Endothelial cell of umbilical vein (primary cell): ENCODE results near the gene GRID2. TPM values are rescaled to one million over a fixed set of nuclear protein-coding genes. Genes with fewer than 3 reads are reported as not detected.

ENCODE experiments used
- BruUV-seq: library from RNA; stranded (reverse); fragments of 400-500 nt; replicated peaks from 2 replicates; lab custom pipeline; 2021; lab: Mats Ljungman, UMichigan
- CTCF ChIA-PET: fragments of 300-600, 350-600 bp; sonication (Branson Sonifier 250); formaldehyde crosslinking; loops from one replicate; lab custom pipeline; 2021; ENCODE audit warnings: antibody characterized with exemption, inconsistent platforms; lab: Charles Lee
- POLR2A ChIA-PET: fragments of 300-600, 350-600 bp; sonication (Branson Sonifier 250); formaldehyde crosslinking; loops from one replicate; lab custom pipeline; 2021; ENCODE audit warnings: antibody characterized with exemption, inconsistent platforms; lab: Charles Lee
- DNase-seq: peaks from one replicate; pipeline ENCODE4 v3.0.0-alpha.2; 2011; ENCODE audit warnings: low read depth, low spot score
- FAIRE-seq: peaks from 2 replicates; lab custom pipeline; 2011; peaks lifted over from hg19 to GRCh38; lab: Jason Lieb, UNC
- H2AFZ ChIP-seq: 2 replicates; pipeline ENCODE4 v1.6.0; 2012; ENCODE audit warnings: low read depth, low read length, control low read depth, inconsistent platforms
- H3K27ac ChIP-seq: 2 replicates; pipeline ENCODE4 v1.5.1; 2011; ENCODE audit warnings: low read depth, mild to moderate bottlenecking, control low read depth, low read length, moderate library complexity; ENCODE audit not compliant: insufficient read depth
- H3K27me3 ChIP-seq, 2 experiments: 2 replicates each; pipeline versions ENCODE4 v1.6.0 to v1.6.1; 2011; ENCODE audit warnings: low read length in 2 of 2, mixed read lengths in 1 of 2; ENCODE audit not compliant: control insufficient read depth in 2 of 2, insufficient read depth in 2 of 2
- H3K36me3 ChIP-seq, 2 experiments: 2 replicates in 1 of 2; 3 replicates in 1 of 2; pipeline ENCODE4 v1.5.1; 2011; ENCODE audit warnings: low read length in 2 of 2, mild to moderate bottlenecking in 1 of 2, moderate library complexity in 1 of 2; ENCODE audit not compliant: control insufficient read depth in 2 of 2, insufficient read depth in 2 of 2; ENCODE audit errors: extremely low read depth in 1 of 2
- H3K4me1 ChIP-seq: 3 replicates; pipeline ENCODE4 v1.5.1; 2011; ENCODE audit warnings: mild to moderate bottlenecking, low read length; ENCODE audit not compliant: control insufficient read depth, insufficient read depth; ENCODE audit errors: extremely low read depth
- H3K4me2 ChIP-seq: 2 replicates; pipeline ENCODE4 v1.6.1; 2011; ENCODE audit warnings: low read length, control low read depth, mixed read lengths; ENCODE audit not compliant: insufficient read depth
- H3K4me3 ChIP-seq, 3 experiments: fragments of 200-600 bp in 1 of 3; sonication (generic), shearing (Covaris generic) in 1 of 3; replicated peaks in 1 of 3; 2 replicates each; pipeline ENCODE4 v1.5.1; 2011 to 2016; ENCODE audit warnings: control low read depth in 3 of 3, low read length in 3 of 3, mild to moderate bottlenecking in 2 of 3, inconsistent platforms in 1 of 3, low read depth in 1 of 3, moderate library complexity in 1 of 3; ENCODE audit not compliant: insufficient read depth in 1 of 3
- H3K79me2 ChIP-seq: 2 replicates; pipeline ENCODE4 v1.6.0; 2012; ENCODE audit warnings: low read length, inconsistent platforms; ENCODE audit not compliant: control insufficient read depth, insufficient read depth
- H3K9ac ChIP-seq: replicated peaks from 2 replicates; pipeline ENCODE3; 2011; ENCODE audit warnings: low read length, control low read depth; ENCODE audit not compliant: insufficient read depth; ENCODE audit errors: extremely low read depth
- H3K9me1 ChIP-seq: replicated peaks from 3 replicates; pipeline ENCODE4 v1.6.0; 2011; ENCODE audit warnings: mild to moderate bottlenecking, low read length; ENCODE audit not compliant: control insufficient read depth, insufficient read depth; ENCODE audit errors: extremely low read depth
- H3K9me3 ChIP-seq: replicated peaks from 2 replicates; pipeline ENCODE4 v1.5.1; 2012; ENCODE audit warnings: low read length, inconsistent platforms; ENCODE audit not compliant: control insufficient read depth, insufficient read depth
- H4K20me1 ChIP-seq: replicated peaks from 2 replicates; pipeline ENCODE3; 2011; ENCODE audit warnings: mild to moderate bottlenecking, low read length; ENCODE audit not compliant: control insufficient read depth, insufficient read depth; ENCODE audit errors: extremely low read depth
- EZH2 ChIP-seq: IDR thresholded peaks from 2 replicates; pipeline ENCODE4 v1.6.1; 2012; ENCODE audit warnings: borderline replicate concordance, low read depth, mild to moderate bottlenecking, moderate library complexity, low read length, inconsistent platforms; ENCODE audit not compliant: severe bottlenecking
- FOS ChIP-seq: IDR thresholded peaks from 2 replicates; pipeline ENCODE4 v1.6.1; 2011; ENCODE audit warnings: mild to moderate bottlenecking, low read length, moderate library complexity, borderline replicate concordance; ENCODE audit not compliant: insufficient read depth
- GATA2 ChIP-seq: IDR thresholded peaks from 2 replicates; pipeline ENCODE4 v1.7.0; 2011; ENCODE audit warnings: low read depth, mild to moderate bottlenecking, moderate library complexity, mixed read lengths, low read length; ENCODE audit not compliant: insufficient read length, insufficient read depth
- JUN ChIP-seq: IDR thresholded peaks from 2 replicates; pipeline ENCODE4 v1.6.1; 2011; ENCODE audit warnings: borderline replicate concordance, low read depth; ENCODE audit not compliant: insufficient read length, insufficient read depth
- MAX ChIP-seq: IDR thresholded peaks from 2 replicates; pipeline ENCODE4 v1.6.1; 2011; ENCODE audit not compliant: insufficient read depth, insufficient read length
- MYC ChIP-seq: IDR thresholded peaks from one replicate; pipeline ENCODE4 v1.6.1; 2011; ENCODE audit warnings: mild to moderate bottlenecking, low read depth, low read length
- POLR2A ChIP-seq: IDR thresholded peaks from 2 replicates; pipeline ENCODE4 v1.6.1; 2012; ENCODE audit warnings: low read depth, mild to moderate bottlenecking, control low read depth, low read length
- POLR2AphosphoS5 ChIP-seq: IDR thresholded peaks from 2 replicates; pipeline ENCODE4 v1.6.1; 2012; ENCODE audit warnings: low read depth, mild to moderate bottlenecking, control low read depth, low read length, moderate library complexity; ENCODE audit not compliant: insufficient read depth
- dilution Hi-C: fragments of 300-500 bp; cut with MboI; formaldehyde crosslinking; loops from one replicate; pipeline ENCODE4 v1.15.0; 2019; ENCODE audit warnings: low sequenced_read_pairs; ENCODE audit not compliant: extremely low pct_ligation_motif_present
- intact Hi-C: fragments of 100-400 bp; cut with micrococcal nuclease; formaldehyde crosslinking; loops from one replicate; pipeline ENCODE4 v1.10.0; 2022
- polyA plus RNA-seq, 4 experiments: library from polyadenylated mRNA; depleted of rRNA in 3 of 4; stranded (reverse) in 3 of 4; unstranded in 1 of 4; fragments of >200 nt; gene quantifications; 2 replicates each; pipeline versions ENCODE4 v1.2.1 to v1.2.3, GENCODE V29; 2011 to 2012; ENCODE audit warnings: missing spikeins in 1 of 4
- total RNA-seq: library from RNA; stranded (reverse); gene quantifications from 2 replicates; pipeline ENCODE4 v1.2.3, GENCODE V29; 2021
- TF ChIP-seq, protein P1 (sequence below), 2 donors: IDR thresholded peaks; 1 replicate in 1 of 2; 2 replicates in 1 of 2; pipeline ENCODE4 v1.5.1; 2011; ENCODE audit warnings: low read length in 2 of 2, mild to moderate bottlenecking in 2 of 2, moderate library complexity in 2 of 2, control low read depth in 1 of 2, inconsistent platforms in 1 of 2, low read depth in 1 of 2; ENCODE audit not compliant: insufficient read depth in 1 of 2; ENCODE audit errors: extremely low read depth in 1 of 2

GRID2 gene
- total and polyA plus RNA-seq, 2 donors (not counting 3 experiments of a cell fraction or from before 2014, with no cell fraction given), result not detected

DNA sequence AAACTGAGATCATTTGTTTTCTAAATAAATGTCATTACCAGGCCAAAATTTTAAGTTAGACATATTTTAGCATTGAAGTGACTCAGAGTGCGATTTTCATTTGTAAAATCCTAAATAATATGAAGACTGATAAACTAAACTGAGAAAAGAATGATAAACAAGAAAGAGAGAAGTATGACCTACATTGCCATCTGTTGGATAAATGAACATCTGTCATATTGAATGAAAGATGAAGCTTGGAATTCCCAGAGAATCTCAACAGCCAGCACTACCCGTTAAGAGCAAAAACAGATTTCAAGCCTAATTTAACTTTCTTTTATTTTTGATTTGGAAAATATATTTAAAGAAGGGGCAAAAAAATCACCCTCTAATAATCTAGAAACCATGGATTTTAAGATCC, 933.8 kb downstream of the GRID2 start:
- no peaks in the 10 kb centered on the region for H3K9me3 ChIP-seq
- BruUV-seq, result no TSS peak
- no peaks in the 10 kb centered on the region for H3K79me2 ChIP-seq
- CTCF ChIA-PET, result interaction anchor here (1.1 to 1.4 kb wide), 2 partner anchors 14 to 38 kb away, joined by 3 to 4 read pairs; no protein-coding TSS in a partner anchor
- no peak overlapping the region for H3K4me2 ChIP-seq
- H3K36me3 ChIP-seq, result no peaks in the 10 kb centered on the region
- intact Hi-C loops, result no loop called here
- POLR2A ChIA-PET, result no interaction called here
- no peak overlapping the region for H3K9ac ChIP-seq
- no peaks in the 10 kb centered on the region for H3K4me1 ChIP-seq
- no peaks in the 10 kb centered on the region for H3K9me1 ChIP-seq
- H3K27ac ChIP-seq, result no peak overlapping the region
- H3K27me3 ChIP-seq, result no peaks in the 10 kb centered on the region
- DNase-seq (no peak), FAIRE-seq (no peak)
- dilution Hi-C loops, result no loop called here
- H3K4me3 ChIP-seq, result no peak overlapping the region
- TF ChIP-seq, protein P1, sequence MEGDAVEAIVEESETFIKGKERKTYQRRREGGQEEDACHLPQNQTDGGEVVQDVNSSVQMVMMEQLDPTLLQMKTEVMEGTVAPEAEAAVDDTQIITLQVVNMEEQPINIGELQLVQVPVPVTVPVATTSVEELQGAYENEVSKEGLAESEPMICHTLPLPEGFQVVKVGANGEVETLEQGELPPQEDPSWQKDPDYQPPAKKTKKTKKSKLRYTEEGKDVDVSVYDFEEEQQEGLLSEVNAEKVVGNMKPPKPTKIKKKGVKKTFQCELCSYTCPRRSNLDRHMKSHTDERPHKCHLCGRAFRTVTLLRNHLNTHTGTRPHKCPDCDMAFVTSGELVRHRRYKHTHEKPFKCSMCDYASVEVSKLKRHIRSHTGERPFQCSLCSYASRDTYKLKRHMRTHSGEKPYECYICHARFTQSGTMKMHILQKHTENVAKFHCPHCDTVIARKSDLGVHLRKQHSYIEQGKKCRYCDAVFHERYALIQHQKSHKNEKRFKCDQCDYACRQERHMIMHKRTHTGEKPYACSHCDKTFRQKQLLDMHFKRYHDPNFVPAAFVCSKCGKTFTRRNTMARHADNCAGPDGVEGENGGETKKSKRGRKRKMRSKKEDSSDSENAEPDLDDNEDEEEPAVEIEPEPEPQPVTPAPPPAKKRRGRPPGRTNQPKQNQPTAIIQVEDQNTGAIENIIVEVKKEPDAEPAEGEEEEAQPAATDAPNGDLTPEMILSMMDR (IDR thresholded peaks at IDR 0.05; ENCODE audit: extremely low read depth in 1 of 2, insufficient read depth in 1 of 2, low read depth in 1 of 2, low read length in 2 of 2), result no peak
- TF ChIP-seq POLR2A, result no peak
- TF ChIP-seq JUN, result no peak
- TF ChIP-seq EZH2, result no peak
- TF ChIP-seq POLR2AphosphoS5, result no peak
- TF ChIP-seq FOS, result no peak
- TF ChIP-seq GATA2, result no peak
- TF ChIP-seq MYC, result no peak
- no peak for TF ChIP-seq MAX
- no peak overlapping the region for H2AFZ ChIP-seq
- no peaks in the 10 kb centered on the region for H4K20me1 ChIP-seq
